RKO (cell line): ENCODE data around the gene PLA2G4B.

Experiments
- DNase-seq: peaks from one replicate; pipeline ENCODE4 v3.0.0-alpha.2; 2016; ENCODE audit warnings: low spot score

The PLA2G4B gene

DNA sequence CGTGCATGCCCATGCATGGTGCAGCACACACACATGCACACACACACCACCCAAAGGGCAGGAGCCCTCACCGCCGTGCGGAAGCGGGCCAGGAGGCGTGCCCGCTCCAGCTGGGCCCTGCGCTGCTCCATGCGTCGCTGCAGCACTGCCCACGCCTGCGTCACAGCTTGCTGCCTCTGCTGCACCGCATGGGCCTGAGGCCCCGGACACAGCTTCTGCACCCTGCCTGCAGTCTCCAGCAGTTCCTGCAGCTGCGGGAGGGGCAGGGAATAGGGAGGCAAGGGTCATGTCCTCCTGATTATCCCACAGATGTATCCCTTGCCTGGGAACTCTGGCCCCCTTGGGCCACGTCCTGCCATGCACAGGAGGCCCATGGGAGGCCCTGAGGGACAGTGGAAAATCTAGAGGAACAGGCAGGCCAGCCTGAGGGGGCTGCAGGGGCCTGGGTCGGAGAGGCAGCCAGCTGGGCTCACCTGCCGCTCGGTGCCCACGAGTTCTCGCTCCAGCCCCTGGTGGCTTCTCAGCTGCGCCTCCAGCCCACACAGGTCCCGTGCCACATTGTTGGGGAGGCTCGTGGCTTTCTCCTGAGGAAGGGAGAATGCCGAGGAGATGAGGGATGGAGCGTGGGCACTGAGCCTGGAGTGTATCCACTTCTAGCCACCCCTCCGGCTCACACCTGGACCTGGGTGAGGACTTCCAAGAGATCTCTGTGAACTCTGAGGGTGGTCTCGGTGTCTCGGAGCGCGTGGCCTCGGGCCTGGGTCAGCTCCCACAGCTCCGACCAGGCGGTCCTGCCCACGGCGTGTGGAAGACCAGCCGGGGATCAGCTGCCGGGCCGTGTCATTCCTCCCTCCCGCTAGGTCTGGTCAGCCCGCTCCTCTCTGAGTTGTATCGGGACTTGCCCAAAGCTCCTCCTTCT is 31.4 kb downstream of the PLA2G4B start:
- no peak for DNase-seq

DNA sequence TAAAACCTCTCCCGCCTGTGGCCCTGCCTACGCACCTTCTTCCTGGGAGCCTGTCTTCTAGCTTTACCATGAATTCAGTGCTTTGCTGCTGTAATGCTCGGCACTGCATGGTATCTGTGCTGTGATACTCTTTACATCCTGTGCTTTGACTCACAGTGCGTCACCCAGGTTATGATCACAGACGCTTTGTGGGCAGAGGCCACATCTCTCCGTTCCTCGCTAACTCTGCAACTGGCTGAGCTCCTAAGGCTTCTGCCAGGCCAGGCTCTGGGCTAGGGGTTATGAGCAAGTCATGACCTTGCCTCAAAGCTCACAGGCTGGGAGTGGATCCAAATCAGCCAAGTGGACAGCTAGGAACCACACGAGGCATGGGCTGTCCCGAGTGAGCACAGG is 32.0 kb downstream of the PLA2G4B start:
- peak; percentile 85 for DNase-seq

DNA sequence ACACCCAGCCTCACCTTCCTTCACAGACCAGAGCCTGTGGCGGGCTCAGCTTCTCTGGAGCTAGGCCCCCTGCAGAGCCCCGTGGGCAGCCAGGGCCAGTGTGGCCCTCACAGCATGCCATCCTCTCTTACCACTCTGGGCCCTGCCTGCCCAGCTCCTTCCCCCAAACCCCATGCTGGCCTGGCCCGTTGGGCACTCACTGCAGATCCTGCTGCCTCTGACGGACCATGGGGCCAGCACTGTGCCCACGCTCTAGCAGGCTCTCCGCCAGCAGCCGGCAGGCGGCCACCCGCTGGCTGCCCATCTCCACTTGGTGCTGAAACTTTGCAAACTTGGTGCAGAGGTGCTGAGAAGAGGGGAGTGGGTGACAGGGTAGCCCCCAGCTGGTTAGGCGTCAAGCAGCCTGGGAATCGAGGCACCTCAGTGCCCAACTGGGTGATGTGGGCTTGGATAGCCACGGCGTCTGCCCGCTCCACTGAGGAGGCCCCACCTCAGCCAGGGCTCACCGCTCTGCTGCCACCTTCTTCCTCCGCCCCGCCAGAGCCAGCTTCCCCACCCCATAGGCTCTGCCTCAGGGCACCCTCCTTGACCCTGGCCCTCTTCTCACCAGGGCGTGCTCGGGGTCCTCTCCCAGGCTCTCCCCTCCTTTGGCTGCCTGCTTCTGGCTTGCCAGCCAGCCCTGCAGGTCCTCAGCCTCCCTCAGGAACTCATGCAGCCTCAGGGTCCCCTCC is 32.7 kb downstream of the PLA2G4B start:
- DNase-seq: no peak

DNA sequence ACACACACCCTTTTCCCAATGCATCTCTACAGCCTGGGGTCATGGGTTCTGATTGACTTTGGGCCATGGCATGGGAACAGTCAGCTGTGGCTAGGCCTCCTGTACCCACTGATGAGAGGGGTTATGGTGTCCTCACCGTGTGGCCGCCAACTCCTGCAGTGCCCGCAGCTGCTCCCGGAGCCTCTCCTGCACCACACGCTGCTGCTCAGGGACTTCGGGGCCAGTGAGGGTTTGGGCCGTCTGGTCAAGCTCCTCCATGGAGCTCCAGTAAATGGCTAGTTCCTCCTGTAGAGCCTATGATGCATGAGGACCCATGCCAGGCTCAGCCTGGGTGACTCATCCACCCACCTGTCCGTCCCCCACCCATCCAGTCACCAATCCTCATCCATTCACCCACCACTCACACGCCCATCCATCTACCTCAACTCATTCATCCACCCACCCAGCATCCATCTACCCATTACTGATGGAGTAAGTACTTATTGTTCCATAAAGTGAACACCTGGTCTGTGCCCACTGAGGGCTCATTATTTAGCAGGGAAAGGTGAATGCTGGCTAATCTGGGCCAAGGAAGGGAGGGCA is 33.6 kb downstream of the PLA2G4B start:
- DNase-seq: no peak

DNA sequence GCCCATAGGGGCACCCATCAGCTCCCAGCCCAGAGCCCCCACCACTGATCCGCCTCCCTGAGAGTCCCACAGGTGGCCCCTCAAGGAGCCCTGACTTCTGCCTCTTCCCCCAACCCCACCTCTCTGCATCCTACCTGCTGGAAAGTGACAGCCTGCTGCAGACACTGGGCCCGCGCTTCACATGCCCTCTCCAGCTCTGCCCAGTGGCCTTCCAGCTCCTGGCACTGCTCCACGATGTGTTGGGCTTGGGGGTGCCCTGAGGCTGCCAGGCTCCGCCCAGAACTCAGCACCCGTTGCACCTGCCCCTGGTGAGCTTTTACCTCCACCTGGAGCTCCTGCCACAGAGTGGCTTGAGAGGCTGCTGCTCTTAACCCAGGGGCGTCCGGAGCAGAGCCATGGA is 35.1 kb downstream of the PLA2G4B start:
- no peak for DNase-seq

DNA sequence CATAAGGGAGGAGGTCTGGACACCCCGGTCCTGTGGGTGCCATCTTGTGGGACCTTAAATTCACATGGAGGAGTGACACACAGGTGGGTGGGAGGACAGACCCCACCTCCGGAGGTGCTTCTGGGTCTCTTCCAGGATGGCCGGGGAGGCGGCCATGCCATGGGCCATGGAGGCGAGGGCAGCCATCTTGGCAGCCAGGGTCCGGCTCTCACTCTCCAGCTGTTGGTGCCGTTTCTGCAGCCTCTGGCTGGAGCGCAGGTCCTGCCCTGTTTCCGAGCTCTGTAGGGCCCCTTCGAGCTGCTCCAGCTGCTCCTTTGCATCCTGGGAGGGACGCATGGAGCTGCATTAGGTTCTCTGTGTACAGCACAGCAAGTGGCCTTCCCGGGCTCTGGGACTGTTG is 36.1 kb downstream of the PLA2G4B start:
- DNase-seq: no peak

DNA sequence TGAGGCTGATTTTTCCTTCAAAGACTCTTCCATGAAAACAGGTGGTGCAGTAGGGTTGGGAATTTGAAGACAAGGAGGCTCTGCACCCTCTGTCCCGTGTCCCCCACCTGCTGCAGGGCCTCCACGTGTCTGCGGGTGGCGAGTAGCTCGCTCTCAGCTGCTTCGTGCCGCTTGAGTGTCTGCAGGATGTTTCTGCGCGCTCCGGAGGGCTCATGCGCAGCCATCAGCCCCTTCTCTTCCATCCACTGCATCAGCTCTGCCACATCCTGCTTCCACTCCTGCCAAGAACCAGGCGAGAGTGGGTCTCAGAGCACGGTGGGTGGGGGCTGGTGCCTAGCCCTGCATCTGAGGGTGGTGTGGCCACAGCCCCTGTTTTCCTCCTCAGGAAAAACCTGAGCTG is 37.4 kb downstream of the PLA2G4B start:
- no peak for DNase-seq

DNA sequence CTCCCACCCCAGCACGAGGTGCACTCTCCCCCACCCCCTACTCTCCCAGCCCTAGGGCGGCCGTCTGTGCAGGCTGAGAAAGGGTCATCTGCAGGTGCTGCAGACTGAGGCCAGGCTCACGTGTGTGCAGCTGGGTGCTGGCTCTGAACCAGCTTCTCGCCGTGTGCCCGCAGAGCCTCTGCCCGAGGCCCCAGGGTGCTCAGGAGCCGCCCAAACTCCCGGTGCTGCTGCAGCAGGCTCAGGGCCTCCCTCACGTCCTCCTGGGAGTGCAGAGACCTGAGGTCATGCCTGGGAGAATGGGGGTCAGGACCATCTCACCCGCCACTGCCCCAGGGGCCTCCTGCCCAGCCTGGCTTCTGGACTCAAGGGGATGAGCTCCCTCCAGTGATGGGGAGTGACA is 38.0 kb downstream of the PLA2G4B start:
- DNase-seq: no peak

DNA sequence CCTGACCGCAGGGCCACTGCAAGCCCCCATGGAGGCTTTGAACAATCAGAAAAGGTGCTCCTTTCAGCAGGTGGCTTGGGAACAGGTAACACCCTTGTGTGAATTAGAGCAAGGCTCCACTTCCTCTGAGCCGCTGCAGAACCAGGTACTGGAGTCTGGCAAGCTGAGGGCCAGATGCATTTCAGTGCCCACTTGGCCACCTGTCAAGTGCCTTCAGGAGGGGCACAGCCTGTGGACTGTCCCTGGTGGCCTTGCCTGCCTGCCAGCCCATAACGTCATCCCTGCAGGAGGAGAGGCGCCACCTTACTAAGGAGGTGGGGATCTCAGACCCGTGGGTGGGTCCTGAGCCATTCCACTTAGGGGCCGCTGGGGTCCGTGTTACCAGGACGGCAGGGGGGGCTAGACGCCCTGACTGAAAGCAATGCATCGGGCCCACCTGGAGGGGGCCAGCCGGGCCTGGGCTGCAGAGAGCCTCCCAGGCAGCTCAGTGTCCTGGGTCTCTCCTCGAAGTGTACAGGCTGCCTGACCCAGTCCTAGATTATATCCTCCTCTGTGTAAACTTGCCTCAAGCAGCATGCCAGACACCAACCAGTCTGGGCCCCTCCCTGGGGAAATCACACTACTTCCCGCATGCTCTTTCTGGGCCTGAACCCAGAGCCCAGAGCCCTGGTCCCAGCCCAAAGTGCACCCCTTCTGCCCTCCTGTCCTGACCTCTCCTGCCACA is 39.1 kb downstream of the PLA2G4B start:
- DNase-seq: no peak

DNA sequence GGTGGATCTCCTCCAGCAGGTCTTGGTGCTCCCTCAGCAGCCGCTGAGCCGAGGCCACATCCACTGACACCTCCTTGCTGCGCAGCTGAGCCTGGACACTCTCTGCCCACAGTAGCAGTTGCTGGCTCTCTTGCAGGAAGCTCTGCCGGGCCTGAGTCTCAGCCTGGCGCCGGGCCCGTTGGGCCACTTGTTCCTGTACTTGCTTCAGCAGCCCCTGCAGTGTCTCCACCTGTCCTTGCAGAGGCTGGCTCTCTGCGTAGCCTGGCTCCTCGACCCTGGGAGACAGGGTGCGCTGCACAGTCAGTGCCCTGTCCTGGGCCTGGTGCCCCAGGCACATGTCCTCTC is 39.7 kb downstream of the PLA2G4B start:
- no peak for DNase-seq

DNA sequence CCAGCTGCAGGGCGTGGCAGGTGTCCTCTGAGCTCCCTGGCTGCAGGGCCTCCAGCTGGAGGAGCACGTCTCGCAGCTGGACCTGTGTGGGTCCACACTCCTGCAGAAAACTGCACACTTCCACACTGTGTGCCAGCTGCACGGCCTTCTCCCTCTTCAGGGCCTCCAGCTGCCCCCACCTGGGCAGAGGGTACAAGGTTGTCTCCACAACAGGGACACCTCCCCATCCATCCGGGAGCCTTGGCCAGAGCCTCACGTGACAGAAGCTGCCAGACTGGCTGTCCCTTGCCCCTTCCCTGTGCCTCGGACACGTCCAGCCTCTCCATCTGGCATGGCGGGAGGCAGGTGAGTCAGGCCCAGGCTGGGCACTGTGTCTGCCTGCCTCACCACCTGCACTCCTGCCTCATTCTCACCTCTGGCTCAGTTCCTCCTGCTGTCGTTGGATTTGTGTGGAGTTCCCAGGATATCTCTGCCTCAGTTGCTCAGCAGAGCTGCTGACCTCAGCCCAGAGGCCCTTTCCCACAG is 40.7 kb downstream of the PLA2G4B start:
- DNase-seq: no peak

DNA sequence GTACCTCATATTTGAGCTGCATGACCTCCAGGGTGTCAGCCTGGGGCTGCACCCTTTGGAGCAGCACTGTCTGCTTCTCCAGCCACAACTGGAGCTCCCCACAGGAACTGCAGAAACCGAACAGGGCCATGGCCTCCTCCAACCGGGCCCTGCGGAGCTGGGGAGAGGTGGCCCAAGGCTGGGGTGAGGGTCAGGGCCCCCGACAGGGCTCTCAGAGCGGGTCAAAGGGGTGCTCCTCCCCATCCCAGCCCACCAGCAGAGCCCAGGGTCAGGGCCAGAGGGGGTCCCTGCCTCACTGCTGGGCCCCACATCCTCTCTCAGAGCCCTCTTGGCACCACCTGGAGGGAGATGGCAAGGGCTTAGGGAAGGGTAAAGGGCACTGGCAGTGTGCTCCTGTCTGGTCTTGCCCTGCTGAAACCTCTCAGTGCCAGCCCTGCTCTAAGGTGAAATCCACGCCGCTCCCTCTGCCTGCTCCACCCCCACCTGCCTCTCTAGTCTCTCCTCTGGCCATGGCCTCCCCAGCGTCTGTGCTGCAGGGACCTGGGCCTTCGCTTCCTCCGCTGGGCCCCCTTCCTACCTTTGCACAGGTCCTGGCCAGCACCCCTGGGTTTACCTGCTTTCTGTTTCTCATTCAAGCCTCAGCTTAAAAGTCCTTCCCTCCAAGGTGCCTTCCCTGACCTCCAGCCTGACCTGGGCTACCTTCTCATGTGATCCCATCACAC is 41.7 kb downstream of the PLA2G4B start:
- no peak for DNase-seq

DNA sequence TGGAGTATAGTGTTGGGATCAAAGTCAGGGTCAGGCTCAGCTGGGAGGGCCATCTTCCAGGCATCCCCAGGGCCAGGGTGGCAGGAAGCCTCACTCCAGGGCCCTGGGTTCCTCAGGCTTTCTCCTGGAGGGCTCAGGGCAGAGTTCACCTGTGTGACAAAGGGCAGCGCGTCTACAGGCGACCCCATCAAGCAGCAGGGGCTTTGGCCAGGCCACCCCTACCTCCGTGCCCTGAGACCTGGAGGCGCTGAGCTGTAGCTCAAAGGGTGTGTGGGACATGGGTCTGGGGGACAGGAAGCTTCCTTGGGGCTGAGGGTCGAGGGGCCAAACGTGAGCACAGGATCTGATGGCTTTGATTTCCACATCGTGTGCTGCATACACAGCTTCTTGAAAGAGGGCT is 42.4 kb downstream of the PLA2G4B start:
- no peak for DNase-seq

DNA sequence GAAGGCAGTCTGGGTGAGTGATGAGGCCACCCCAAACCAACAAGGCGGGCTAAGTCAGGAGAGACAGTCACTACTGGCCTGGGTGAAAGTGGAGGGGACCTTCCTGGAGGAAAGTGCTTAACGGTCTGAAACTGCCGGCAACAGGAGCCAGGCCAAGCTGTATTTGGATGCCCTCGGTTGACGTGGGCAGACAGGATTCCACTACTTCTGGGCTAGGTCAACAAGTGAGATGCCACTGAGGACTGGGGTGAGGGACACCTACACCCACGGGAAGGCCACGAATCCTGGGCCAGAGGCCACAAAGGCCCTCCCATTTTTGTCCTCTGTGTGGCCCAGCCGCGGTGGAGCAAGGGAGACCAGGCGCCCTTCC is 42.9 kb downstream of the PLA2G4B start:
- DNase-seq: no peak

DNA sequence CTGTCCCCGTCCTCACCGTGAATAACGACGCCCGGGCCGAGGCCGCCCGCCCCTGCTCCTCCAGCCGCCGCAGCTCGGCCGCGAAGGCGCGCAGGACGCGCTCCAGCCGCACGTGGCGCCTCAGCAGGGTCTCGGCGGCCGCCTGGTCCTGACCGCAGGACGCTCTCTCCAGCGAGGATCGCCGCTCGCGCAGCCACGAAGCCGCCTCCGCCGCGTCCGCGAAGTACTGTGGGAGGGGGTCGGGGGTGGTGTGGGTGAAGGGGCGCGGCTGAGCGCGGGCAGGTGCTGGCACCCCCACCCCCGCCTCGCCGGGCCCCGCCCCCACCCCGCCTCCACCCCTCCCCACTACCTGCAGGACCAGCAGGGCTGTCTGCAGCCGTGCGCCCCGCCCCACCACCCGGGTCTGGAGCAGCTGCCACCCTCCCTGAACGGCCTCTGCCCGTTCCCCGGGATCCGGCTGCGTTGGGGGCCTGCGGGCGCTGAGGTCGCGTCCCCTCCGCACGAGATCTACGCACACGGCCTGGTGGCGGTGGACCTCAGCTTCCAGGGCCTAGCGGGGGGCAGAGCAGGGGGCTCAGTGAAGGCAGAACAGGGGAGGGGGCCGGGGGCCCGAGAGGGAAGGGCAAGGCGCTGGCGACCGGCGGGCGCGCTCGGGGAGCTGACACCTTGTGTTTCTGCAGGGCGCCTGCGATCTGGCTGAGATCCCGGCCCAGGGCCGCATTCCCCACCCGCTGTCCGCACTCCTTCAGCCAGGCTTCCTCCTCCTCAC is 43.5 kb downstream of the PLA2G4B start:
- DNase-seq: no peak

DNA sequence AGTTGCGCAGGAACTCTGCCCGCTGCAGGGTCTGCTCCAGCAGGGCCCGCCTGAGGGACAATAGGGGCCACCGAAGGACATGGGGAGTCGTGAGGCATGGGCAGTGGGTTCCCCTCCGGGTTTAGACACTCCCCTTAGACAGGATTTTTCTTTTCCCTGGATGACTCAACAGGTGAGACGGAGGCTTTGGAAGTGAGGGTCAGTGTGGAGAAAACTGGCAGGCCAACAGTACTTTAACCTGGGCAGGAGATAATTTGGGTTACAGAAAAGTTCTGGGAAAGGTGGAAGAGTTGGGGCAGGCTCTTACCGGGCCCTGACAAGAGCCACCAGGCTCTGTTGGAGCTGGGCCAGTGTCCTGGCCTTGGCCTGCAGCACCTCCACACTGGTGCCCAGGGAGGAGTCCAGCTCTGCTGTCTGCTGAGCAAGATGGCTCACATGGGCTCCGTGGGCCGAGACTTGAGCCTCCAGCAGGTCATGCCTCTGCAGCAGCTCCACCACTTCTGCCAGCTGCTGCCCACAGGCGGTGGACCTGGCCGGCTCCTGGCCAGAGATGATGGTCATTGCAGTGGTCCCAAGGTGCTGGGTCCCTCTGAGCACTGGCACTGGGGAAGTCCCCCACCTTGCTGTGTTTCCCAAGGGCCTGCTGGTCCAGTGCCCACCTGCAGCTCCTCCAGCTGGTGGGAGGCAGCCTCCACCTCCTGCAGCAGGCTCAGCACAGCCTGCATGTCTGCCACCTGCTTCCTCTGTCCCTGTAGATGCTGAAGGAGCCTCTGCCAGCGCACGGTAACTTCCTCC is 44.2 kb downstream of the PLA2G4B start:
- no peak for DNase-seq

DNA sequence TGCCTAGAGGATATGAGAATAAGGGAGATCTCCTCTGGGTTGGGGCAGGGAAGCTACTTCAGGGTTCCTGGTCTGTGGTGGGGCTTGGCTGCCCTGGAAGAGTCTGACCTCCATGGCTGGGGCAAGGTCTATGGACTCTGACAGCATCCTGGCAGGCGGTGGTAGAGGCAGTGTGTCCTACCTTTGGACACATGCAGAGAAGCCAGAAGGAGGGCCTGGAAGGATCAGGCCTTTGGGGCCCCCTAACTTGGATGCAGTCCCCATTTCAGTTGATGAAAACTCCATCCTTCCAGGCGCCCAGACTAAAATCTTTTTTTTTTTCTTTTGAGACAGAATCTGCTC is 44.8 kb downstream of the PLA2G4B start:
- DNase-seq: no peak

DNA sequence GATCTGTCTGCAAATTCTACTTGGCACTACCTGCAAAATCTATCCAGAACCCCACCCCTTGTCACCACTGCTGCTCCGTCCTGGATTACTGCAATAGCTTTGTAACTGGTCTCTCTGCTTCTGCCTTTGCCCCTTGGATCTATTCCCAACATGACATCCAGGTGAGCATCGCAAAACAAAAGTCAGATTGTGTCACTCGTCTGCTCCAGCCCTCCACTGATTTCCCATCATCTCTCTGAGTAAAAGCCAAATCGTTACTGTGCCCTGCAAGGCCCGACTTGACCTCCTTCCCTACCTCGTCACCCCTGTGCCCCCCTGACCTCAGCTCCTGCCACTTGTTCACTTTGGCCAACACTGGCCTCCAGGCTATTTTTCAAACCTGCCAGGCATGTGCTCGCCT is 45.8 kb downstream of the PLA2G4B start:
- DNase-seq: no peak

DNA sequence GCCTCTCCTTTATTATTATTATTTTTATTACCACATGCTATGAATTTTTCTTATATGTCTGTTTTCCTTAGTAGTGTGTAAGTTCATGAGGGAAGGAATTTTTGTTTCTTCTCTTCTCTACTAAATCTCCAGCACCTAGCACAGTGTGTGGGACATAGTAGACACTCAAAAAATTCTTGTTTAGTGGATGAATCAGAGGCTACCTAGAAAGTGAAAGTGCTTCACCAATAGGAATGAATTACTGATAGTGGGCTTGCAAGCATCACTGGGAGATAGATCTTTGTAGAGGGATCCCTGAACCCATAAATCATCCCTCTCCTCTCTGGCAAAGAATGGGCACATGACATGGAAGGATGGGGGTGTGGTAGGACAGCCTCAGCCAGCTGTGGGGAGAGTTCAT is 46.7 kb downstream of the PLA2G4B start:
- DNase-seq: no peak

DNA sequence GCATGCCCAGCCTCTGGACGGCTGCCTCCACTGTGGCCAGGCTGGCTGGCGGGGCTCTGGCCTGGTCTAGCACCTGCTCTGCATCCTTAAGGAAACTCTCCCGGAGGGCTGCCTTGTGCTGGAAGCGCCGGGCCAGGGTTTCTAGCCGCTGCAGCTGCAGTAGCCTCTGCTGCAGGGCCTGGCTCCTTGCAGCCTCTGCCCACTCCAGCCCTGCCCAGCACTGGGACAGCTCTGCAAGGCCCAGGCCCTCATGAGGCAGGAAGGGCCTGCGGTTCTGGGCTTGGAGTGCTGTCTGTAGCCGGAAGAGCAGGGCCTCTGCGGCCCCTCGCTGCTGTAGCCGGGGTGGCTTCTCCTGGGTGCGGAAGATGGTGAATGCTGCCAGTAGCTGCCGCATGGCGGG is 47.2 kb downstream of the PLA2G4B start:
- no peak for DNase-seq
